ENCODE measurements around the gene UBC. TPM values are rescaled to one million over a fixed set of nuclear protein-coding genes. Genes with fewer than 3 reads are reported as not detected.

The UBC gene
- total and polyA plus RNA-seq, 9 of the 15 experiments (the other 6 are each of a cell fraction or from before 2014, with no cell fraction given), result 533 to 1,153 (median 813) TPM

DNA sequence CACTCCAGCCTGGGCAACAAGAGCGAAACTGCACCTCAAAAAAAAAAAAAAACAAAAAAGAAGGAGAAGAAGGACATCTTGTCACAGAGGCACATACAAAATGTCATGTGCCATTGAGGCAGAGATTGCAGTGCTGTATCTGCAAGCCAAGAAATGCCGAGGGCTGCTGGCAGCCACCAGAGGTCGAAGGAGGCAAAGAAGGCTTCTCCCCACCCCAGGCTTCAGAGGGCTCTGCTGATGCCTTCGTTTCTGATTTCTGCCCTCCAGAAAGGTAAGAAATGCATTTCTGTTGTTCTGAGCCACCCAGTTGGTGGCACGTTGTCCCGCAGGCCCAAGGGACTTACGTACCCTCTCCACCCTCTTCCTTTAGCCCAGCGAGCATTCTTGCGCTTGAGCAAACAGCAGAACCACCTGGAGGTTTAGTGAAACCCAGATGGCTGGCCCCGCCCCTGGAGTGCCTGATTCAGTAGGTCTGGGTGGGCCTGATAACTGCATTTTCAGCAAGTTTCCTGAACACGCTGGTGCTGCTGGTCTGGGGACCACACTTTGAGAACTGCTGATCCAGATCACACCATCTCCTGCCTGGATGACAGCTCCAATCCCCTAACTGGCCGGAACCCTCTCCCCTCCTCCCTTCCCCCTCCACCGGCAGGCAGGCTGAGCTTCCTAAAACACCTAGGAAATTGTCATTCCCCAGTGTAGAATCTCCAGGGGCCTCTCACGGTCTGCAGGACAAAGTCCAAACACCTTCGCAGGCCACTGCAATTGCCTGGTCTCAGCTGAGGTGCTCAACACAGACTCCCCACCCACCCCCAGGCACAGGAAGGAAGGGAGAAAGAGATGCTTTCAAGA, 29.6 kb downstream of the UBC start (continued):
- TF ChIP-seq, protein P1, sequence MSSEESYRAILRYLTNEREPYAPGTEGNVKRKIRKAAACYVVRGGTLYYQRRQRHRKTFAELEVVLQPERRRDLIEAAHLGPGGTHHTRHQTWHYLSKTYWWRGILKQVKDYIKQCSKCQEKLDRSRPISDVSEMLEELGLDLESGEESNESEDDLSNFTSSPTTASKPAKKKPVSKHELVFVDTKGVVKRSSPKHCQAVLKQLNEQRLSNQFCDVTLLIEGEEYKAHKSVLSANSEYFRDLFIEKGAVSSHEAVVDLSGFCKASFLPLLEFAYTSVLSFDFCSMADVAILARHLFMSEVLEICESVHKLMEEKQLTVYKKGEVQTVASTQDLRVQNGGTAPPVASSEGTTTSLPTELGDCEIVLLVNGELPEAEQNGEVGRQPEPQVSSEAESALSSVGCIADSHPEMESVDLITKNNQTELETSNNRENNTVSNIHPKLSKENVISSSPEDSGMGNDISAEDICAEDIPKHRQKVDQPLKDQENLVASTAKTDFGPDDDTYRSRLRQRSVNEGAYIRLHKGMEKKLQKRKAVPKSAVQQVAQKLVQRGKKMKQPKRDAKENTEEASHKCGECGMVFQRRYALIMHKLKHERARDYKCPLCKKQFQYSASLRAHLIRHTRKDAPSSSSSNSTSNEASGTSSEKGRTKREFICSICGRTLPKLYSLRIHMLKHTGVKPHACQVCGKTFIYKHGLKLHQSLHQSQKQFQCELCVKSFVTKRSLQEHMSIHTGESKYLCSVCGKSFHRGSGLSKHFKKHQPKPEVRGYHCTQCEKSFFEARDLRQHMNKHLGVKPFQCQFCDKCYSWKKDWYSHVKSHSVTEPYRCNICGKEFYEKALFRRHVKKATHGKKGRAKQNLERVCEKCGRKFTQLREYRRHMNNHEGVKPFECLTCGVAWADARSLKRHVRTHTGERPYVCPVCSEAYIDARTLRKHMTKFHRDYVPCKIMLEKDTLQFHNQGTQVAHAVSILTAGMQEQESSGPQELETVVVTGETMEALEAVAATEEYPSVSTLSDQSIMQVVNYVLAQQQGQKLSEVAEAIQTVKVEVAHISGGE (CRISPR knock-in tag; IDR thresholded peaks at IDR 0.05), result peak in 1 of 3 experiments; percentile 48; a peak in 1 of 6 replicates
- TF ChIP-seq EP400 (IDR thresholded peaks at IDR 0.05) (peak; percentile 42; the same call in 1 of the 2 replicates), ZNF41 (CRISPR knock-in tag; conservative IDR thresholded peaks at IDR 0.05) (no peak), ZNF77 (CRISPR knock-in tag; IDR thresholded peaks at IDR 0.05) (no peak), NFE2 (IDR thresholded peaks at IDR 0.05; ENCODE audit: low read depth) (peak; percentile 62), MTF1 (CRISPR knock-in tag; IDR thresholded peaks at IDR 0.05; ENCODE audit: borderline replicate concordance) (no peak), PHB2 (IDR thresholded peaks at IDR 0.05; ENCODE audit: low read depth) (0 out of 2 replicates have a peak, but pooled peaks have one; percentile 32), KHSRP (IDR thresholded peaks at IDR 0.05) (no peak), ZNF589 (CRISPR knock-in tag; IDR thresholded peaks at IDR 0.05; ENCODE audit: low read depth) (0 out of 2 replicates have a peak, but pooled peaks have one; percentile 47), LEF1 (IDR thresholded peaks at IDR 0.05) (peak; percentile 50; the same call in 1 of the 2 replicates), ZBTB8A (IDR thresholded peaks at IDR 0.05; ENCODE audit: partially characterized antibody) (no peak), EGR1 (conservative IDR thresholded peaks at IDR 0.05) (no peak), KLF1 (tag; IDR thresholded peaks at IDR 0.05) (peak; percentile 66; the same call in 1 of the 2 replicates), RNF2 (IDR thresholded peaks at IDR 0.05) (peak; percentile 42; the same call in 1 of the 2 replicates), TCF7L2 (IDR thresholded peaks at IDR 0.05; ENCODE audit: low read depth, low read length) (no peak)
- TF ChIP-seq, protein P2, sequence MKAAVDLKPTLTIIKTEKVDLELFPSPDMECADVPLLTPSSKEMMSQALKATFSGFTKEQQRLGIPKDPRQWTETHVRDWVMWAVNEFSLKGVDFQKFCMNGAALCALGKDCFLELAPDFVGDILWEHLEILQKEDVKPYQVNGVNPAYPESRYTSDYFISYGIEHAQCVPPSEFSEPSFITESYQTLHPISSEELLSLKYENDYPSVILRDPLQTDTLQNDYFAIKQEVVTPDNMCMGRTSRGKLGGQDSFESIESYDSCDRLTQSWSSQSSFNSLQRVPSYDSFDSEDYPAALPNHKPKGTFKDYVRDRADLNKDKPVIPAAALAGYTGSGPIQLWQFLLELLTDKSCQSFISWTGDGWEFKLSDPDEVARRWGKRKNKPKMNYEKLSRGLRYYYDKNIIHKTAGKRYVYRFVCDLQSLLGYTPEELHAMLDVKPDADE (conservative IDR thresholded peaks at IDR 0.05; ENCODE audit: control insufficient read depth, low read depth, low read length), result peak; percentile 71; the same call in 1 of the 2 replicates
- TF ChIP-seq, protein P3, sequence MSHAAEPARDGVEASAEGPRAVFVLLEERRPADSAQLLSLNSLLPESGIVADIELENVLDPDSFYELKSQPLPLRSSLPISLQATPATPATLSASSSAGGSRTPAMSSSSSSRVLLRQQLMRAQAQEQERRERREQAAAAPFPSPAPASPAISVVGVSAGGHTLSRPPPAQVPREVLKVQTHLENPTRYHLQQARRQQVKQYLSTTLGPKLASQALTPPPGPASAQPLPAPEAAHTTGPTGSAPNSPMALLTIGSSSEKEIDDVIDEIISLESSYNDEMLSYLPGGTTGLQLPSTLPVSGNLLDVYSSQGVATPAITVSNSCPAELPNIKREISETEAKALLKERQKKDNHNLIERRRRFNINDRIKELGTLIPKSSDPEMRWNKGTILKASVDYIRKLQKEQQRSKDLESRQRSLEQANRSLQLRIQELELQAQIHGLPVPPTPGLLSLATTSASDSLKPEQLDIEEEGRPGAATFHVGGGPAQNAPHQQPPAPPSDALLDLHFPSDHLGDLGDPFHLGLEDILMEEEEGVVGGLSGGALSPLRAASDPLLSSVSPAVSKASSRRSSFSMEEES (CRISPR knock-in tag; IDR thresholded peaks at IDR 0.05), result no peak
- TF ChIP-seq, protein P4, sequence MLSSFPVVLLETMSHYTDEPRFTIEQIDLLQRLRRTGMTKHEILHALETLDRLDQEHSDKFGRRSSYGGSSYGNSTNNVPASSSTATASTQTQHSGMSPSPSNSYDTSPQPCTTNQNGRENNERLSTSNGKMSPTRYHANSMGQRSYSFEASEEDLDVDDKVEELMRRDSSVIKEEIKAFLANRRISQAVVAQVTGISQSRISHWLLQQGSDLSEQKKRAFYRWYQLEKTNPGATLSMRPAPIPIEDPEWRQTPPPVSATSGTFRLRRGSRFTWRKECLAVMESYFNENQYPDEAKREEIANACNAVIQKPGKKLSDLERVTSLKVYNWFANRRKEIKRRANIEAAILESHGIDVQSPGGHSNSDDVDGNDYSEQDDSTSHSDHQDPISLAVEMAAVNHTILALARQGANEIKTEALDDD (IDR thresholded peaks at IDR 0.05), result no peak; the same call in 1 of the 2 replicates
- TF ChIP-seq, protein P5, sequence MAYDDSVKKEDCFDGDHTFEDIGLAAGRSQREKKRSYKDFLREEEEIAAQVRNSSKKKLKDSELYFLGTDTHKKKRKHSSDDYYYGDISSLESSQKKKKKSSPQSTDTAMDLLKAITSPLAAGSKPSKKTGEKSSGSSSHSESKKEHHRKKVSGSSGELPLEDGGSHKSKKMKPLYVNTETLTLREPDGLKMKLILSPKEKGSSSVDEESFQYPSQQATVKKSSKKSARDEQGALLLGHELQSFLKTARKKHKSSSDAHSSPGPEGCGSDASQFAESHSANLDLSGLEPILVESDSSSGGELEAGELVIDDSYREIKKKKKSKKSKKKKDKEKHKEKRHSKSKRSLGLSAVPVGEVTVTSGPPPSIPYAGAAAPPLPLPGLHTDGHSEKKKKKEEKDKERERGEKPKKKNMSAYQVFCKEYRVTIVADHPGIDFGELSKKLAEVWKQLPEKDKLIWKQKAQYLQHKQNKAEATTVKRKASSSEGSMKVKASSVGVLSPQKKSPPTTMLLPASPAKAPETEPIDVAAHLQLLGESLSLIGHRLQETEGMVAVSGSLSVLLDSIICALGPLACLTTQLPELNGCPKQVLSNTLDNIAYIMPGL (CRISPR knock-in tag; IDR thresholded peaks at IDR 0.05), result no peak

All from K562 (cell line).